NCI-H345 treated with DMSO at 0.1 percent for 48 hours (cell line): ENCODE results near the gene PPP6R3.
A peak's percentile ranks its signal among the peaks of the same experiment; 100 is the strongest.

Experiments used
- DNase-seq: peaks from one replicate; lab custom pipeline; 2025; ENCODE audit not compliant: unreplicated experiment; lab: John Stamatoyannopoulos, UW

The PPP6R3 gene

GRCh38 chr11:68549789-68550484 is 89.4 kb downstream of the PPP6R3 start:
- DNase-seq: no peak

DNA sequence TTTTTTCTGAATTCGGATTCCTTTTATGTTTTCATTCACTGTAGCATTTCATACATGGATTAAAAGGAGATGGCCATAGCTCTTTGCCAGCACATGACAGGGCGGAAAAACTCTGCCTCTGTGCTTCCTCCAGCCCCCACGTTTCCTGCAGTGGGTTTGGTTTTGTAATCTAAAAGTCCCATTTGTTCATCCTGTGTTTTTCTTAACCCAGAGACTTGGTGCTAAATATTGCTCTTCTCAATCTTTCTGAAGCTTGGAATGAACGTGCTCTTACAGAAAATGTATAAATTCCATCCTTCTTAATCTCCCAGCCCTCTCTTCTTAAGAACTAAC is 89.9 kb downstream of the PPP6R3 start:
- DNase-seq: no peak

DNA sequence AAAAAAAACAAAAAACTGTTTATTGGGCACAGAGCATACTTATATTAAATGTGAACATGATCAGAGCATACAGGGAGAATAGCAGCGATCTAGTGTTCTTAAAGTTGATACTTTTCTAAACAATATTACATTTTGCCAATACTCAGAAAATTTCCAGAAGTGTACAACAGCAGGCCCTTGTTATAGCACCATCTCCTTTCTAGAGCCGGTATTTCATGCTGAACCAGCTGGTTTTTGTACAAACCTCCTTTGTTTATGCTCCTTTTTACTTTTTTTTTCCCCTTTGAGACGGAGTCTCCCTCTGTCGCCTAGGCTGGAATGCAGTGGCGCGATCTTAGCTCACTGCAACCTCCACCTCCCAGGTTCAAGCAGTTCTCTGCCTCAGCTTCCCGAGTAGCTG is 90.7 kb downstream of the PPP6R3 start:
- DNase-seq: no peak

DNA sequence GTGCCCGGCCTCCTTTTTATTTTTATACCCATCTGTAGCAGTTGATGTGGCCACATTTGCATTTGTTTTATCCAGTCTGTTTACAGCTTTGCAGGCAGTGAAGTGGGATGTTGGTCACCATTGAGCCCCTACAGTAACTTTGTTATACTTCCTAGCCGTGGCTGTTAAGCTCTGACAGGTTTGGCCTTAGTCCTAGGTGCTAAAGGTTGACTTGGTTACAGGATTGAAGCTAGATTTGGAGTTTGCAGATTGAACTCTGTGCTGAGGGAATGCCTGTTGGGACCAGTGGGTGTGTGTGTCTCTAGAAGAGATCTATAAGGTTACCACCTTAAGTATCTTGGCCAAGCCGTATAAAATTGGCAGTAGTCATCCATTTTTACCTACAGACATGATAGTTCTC is 91.2 kb downstream of the PPP6R3 start:
- DNase-seq: no peak

- DNase-seq: no peak
Measured at GRCh38 chr11:68552542-68552941, 92.0 kb downstream of the PPP6R3 start.

GRCh38 chr11:68560216-68560615 is 99.7 kb downstream of the PPP6R3 start:
- no peak for DNase-seq

DNA sequence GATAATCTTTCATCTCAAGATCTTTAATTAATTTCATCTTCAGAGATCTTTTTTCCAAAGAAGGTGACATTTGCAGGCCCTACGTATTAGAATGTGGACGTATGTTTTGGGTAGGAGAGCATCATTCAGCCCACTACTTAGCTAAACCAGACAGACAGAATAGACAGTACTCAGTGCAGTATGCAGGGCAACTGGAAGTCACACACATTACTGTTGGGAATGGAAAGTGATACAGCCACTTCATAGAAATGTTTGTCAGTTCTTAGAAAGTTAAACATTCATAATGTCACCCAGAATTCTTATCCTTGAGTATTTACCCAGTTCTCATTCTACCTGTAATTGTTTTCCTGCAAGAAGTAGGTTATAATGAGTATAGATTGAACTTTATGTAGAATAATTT is 102.9 kb downstream of the PPP6R3 start:
- no peak for DNase-seq

DNA sequence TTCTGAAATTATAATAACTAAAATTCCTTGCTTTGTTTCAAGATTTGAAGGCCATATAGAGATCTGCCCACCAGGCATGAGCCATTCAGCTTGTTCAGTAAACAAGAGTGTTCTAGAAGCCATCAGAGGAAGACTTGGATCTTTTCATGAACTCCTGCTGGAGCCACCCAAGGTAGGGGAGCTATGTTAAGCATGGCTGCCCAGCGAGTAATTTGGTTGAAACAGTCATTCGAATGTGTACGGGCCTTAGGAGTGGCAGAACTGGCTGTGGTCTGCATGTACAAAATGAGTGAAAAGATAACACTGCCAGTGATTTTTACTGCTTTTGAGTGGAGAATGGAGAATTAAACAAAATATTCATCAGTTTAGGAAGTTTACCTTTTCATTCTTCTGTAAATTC is 103.7 kb downstream of the PPP6R3 start:
- DNase-seq: no peak

- DNase-seq: no peak
Measured at GRCh38 chr11:68565768-68566167, 105.2 kb downstream of the PPP6R3 start.

GRCh38 chr11:68567553-68567952 is 107.0 kb downstream of the PPP6R3 start:
- no peak for DNase-seq

GRCh38 chr11:68569357-68569756 is 108.8 kb downstream of the PPP6R3 start:
- DNase-seq: no peak

- DNase-seq: no peak
Measured at GRCh38 chr11:68570691-68571090, 110.1 kb downstream of the PPP6R3 start.

- no peak for DNase-seq
Measured at GRCh38 chr11:68574308-68574707, 113.8 kb downstream of the PPP6R3 start.

- DNase-seq: no peak
Measured at GRCh38 chr11:68575025-68575665, 114.6 kb downstream of the PPP6R3 start.

DNA sequence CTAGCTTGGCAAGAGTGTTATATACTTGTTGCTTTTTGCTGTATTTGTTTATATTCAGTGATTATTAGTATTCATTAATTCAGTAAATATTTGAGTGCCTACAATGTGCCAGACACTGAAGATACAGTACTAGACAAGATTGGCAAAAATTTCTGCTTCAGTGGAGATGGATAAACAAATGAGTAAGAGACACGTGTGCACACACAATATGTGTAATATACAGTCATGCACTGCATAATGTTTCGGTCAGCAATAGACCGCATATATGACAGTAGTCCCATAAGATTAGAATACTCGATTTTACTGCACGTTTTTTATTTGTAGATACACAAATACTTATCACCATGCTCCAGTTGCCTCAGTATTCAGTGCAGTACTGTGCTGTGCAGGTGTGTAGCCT is 118.9 kb downstream of the PPP6R3 start:
- no peak for DNase-seq

GRCh38 chr11:68581439-68581838 is 120.9 kb downstream of the PPP6R3 start:
- peak; percentile 65 for DNase-seq

- no peak for DNase-seq
Measured at GRCh38 chr11:68581901-68582300, 121.3 kb downstream of the PPP6R3 start.

DNA sequence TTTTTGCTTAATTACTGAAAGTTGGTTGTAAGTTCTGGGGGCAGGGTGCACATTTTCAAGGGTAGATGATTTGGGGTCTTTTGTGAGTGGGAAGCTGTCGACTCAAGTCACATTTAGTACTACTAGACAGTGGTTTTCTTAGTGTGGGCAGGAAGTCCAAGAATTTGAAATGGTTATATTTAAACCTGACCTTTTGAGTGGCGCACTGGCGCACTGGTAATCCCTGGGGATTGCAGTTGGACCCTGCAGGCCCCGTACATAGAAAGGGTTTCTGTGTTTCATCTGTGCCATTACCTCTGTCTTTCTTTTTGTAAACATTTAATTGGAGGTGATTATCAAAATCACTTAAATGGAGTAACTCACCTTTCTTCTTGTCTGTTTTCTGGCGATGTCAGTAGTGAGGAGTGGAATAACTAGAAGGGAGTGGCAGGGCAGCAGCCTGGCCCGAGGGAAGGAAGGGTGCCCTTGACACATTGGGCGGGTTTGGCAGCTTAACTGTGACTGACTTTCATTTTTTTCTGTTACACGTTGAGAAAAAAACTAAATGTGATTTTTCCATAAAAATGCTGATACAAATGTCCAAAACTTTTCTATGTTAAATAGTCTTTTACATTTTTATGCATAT is 122.0 kb downstream of the PPP6R3 start:
- DNase-seq: no peak

DNA sequence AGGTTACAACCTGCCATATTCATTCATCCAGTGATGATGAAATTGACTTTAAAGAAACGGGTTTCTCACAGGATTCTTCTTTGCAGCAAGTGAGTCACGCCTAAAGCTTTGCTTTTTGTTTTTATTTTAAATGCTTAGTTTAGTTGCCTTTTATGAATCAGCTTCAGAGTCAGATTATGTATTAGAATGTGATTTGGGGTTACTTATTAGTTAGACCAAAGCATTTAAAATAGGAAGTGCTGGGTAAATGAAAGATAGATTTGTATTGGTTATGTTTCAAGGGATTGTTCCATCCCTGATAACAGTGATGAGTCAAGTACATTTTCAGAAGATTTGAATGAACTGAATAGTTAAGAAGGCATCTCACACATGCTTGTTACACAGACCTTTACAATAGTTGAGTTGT is 122.5 kb downstream of the PPP6R3 start:
- DNase-seq: no peak

GRCh38 chr11:68584097-68584496 is 123.5 kb downstream of the PPP6R3 start:
- DNase-seq: no peak

GRCh38 chr11:68584991-68585524 is 124.5 kb downstream of the PPP6R3 start:
- DNase-seq: no peak

DNA sequence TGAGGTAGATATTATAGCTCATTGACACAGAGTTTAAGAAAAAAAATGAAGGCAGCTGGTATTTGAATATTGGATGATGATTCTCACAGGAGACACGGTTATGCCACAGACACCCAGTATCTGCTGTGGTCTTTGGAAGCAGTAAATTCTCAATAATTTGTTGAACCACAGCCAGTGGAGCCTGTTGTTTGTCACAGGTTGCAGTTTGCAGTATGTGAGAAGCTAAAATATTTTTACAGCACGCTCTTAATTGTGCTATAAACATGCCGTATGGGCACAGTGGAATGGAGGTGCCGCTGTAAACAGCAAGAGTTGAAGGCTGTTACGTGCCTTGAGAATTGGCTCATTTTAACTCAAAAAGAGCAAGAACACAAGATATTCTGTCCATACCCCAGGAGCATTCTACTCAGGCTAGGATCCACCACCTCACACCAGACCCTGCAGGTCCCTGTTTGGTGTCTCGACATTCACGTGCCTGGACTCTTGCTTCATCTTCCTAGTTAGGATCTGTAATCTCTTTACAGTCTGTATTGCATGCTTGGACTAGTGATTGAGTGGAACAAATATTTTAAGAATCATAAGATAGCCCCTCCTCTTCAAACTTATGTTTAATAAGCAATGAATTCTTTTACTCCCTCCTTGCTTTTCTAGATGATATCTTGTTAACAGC is 129.1 kb downstream of the PPP6R3 start:
- no peak for DNase-seq
